Thyroid gland (tissue), 4 donors: Measurements from ENCODE around the gene HYAL1.

Experiments
- POLR2A ChIP-seq, 2 donors: fragments of 450-650 bp; IDR thresholded peaks; one replicate each; pipeline ENCODE4 v1.6.1; 2017; ENCODE audit warnings: antibody characterized with exemption in 2 of 2, mild to moderate bottlenecking in 2 of 2, moderate library complexity in 1 of 2
- TF ChIP-seq, protein P1 (sequence below), 6 experiments: fragments of 200-600 bp in 3 of 6; fragments of 450-650 bp in 3 of 6; sonication (generic) in 3 of 6; IDR thresholded peaks; one replicate each; pipeline ENCODE4 v1.5.1; 2016 to 2019; ENCODE audit warnings: antibody characterized with exemption in 6 of 6, mild to moderate bottlenecking in 2 of 6, inconsistent platforms in 1 of 6, moderate library complexity in 1 of 6

DNA sequence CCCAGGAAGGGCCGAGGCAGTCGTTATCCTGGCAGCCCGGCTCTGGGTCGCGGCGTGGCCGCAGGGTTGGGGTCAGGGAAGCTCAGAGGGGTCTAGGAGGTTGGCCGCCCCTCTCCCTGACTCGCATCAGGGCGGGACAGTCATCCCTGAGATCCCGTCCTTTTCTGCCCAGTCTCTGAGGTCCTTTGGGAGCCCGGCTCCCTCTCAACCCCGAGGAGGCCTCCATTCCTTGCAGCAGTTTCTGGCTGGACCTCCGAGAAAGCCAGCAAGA is 18.7 kb upstream of the HYAL1 start:
- TF ChIP-seq, protein P1, sequence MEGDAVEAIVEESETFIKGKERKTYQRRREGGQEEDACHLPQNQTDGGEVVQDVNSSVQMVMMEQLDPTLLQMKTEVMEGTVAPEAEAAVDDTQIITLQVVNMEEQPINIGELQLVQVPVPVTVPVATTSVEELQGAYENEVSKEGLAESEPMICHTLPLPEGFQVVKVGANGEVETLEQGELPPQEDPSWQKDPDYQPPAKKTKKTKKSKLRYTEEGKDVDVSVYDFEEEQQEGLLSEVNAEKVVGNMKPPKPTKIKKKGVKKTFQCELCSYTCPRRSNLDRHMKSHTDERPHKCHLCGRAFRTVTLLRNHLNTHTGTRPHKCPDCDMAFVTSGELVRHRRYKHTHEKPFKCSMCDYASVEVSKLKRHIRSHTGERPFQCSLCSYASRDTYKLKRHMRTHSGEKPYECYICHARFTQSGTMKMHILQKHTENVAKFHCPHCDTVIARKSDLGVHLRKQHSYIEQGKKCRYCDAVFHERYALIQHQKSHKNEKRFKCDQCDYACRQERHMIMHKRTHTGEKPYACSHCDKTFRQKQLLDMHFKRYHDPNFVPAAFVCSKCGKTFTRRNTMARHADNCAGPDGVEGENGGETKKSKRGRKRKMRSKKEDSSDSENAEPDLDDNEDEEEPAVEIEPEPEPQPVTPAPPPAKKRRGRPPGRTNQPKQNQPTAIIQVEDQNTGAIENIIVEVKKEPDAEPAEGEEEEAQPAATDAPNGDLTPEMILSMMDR (IDR thresholded peaks at IDR 0.05) = no peak
- no peak for TF ChIP-seq POLR2A (IDR thresholded peaks at IDR 0.05)
